CD4-positive, alpha-beta memory T cell (primary cell): ENCODE measurements around the gene CEBPG. TPM values are rescaled to one million over a fixed set of nuclear protein-coding genes. Genes with fewer than 3 reads are reported as not detected.

Source experiments
- polyA plus RNA-seq, 2 donors: library from polyadenylated mRNA; unstranded; fragments of 300-500 nt; fragmentation: Illumina TruSeq; gene quantifications; one replicate each; pipeline ENCODE4 v1.2.3, GENCODE V29; 2021
- total RNA-seq, 2 experiments: library from RNA; stranded (reverse); gene quantifications; one replicate each; pipeline ENCODE4 v1.2.3, GENCODE V29; 2021

The CEBPG gene
- total and polyA plus RNA-seq, 4 experiments from 2014 or later: 8.9 to 27.2 (median 20.1) TPM

Other genes with a start within 250 kb of the CEBPG start
- gene WDR88, start 241.6 kb upstream of the CEBPG start, total RNA-seq: under 1 TPM; 0.58 TPM
- gene WDR88, start 241.6 kb upstream of the CEBPG start, polyA plus RNA-seq: under 1 TPM; 0.11 to 0.28 TPM
- gene LRP3, start 179.4 kb upstream of the CEBPG start, total RNA-seq: under 1 TPM in 1 of 2 experiments, not detected in 1; 0.32 TPM
- not detected for gene LRP3, start 179.4 kb upstream of the CEBPG start, polyA plus RNA-seq
- not detected for gene SLC7A10, start 147.9 kb upstream of the CEBPG start, total RNA-seq
- not detected for gene SLC7A10, start 147.9 kb upstream of the CEBPG start, polyA plus RNA-seq
- gene CEBPA, start 71.2 kb upstream of the CEBPG start, total RNA-seq: 1 to 10 TPM; 2.3 to 2.4 TPM
- gene CEBPA, start 71.2 kb upstream of the CEBPG start, polyA plus RNA-seq: under 1 TPM; 0.20 to 0.94 TPM
- 10 to 100 TPM; 27.6 to 35.1 TPM for gene PEPD, start 148.1 kb downstream of the CEBPG start, total RNA-seq
- gene PEPD, start 148.1 kb downstream of the CEBPG start, polyA plus RNA-seq: 100 to 1,000 TPM; 121 to 213 TPM
- gene CHST8, start 248.2 kb downstream of the CEBPG start, total RNA-seq: not detected
- not detected for gene CHST8, start 248.2 kb downstream of the CEBPG start, polyA plus RNA-seq